WTC11 (cell line): ENCODE data around the gene RARS2. TPM values are rescaled to one million over a fixed set of nuclear protein-coding genes. Genes with fewer than 3 reads are reported as not detected.
"Not testable (repeated sequence)": the region's sequence is repeated elsewhere in the genome, so short reads cannot be mapped to it uniquely, and the experiment has no call there.

Source experiments
- ATAC-seq: fragments of 200-7000 bp; cut with Tn5 transposase; 2 replicates; pipeline ENCODE4 v1.10.0; 2021; ENCODE audit warnings: mild to moderate bottlenecking, moderate library complexity
- CTCF ChIA-PET: fragments of 300-600 bp; sonication (Branson Sonifier 250); formaldehyde crosslinking; loops from one replicate; lab custom pipeline; 2021; ENCODE audit warnings: antibody characterized with exemption; lab: Charles Lee
- POLR2A ChIA-PET: fragments of 350-600 bp; sonication (Branson Sonifier 250); formaldehyde crosslinking; loops from one replicate; lab custom pipeline; 2021; ENCODE audit warnings: antibody characterized with exemption; lab: Charles Lee
- DNase-seq: peaks from one replicate; pipeline ENCODE4 v3.0.0; 2021; ENCODE audit warnings: low spot score
- H3K27ac Mint-ChIP-seq: 2 replicates; pipeline ENCODE4 v1.8.0; 2021; ENCODE audit warnings: mixed read lengths
- H3K27me3 Mint-ChIP-seq: 2 replicates; pipeline ENCODE4 v1.8.0; 2021; ENCODE audit warnings: low read depth, mild to moderate bottlenecking, moderate library complexity, mixed read lengths
- H3K36me3 Mint-ChIP-seq: 2 replicates; pipeline ENCODE4 v1.8.0; 2021; ENCODE audit warnings: mixed read lengths
- H3K4me1 Mint-ChIP-seq: 2 replicates; pipeline ENCODE4 v1.8.0; 2022; ENCODE audit warnings: mixed read lengths
- H3K4me3 Mint-ChIP-seq: 2 replicates; pipeline ENCODE4 v1.8.0; 2021; ENCODE audit warnings: mild to moderate bottlenecking, moderate library complexity, mixed read lengths
- H3K9me3 Mint-ChIP-seq: 2 replicates; pipeline ENCODE4 v1.8.0; 2021; ENCODE audit warnings: mixed read lengths
- ESRRA ChIP-seq: sonication (generic); formaldehyde crosslinking; IDR thresholded peaks from 2 replicates; pipeline ENCODE4 v1.8.1; 2022; ENCODE audit warnings: mild to moderate bottlenecking, missing genetic modification reagents, borderline replicate concordance
- FOXJ3 ChIP-seq: sonication (generic); formaldehyde crosslinking; IDR thresholded peaks from 2 replicates; pipeline ENCODE4 v1.9.0; 2021; ENCODE audit warnings: missing genetic modification reagents, mild to moderate bottlenecking, borderline replicate concordance
- FOXP1 ChIP-seq: sonication (generic); formaldehyde crosslinking; IDR thresholded peaks from 2 replicates; pipeline ENCODE4 v1.8.0; 2022; ENCODE audit warnings: missing genetic modification reagents, mild to moderate bottlenecking, moderate library complexity, borderline replicate concordance
- FOXP4 ChIP-seq: sonication (generic); formaldehyde crosslinking; IDR thresholded peaks from 2 replicates; pipeline ENCODE4 v1.8.0; 2022; ENCODE audit warnings: mild to moderate bottlenecking, missing genetic modification reagents
- GABPB1 ChIP-seq: sonication (generic); formaldehyde crosslinking; IDR thresholded peaks from 2 replicates; pipeline ENCODE4 v1.8.1; 2023; ENCODE audit warnings: mild to moderate bottlenecking, missing genetic modification reagents
- GRHL2 ChIP-seq: fragments of 250-450 bp; sonication (Bioruptor Pico); IDR thresholded peaks from 2 replicates; pipeline ENCODE4 v1.8.0; 2022; ENCODE audit warnings: mild to moderate bottlenecking, moderate library complexity; ENCODE audit not compliant: insufficient replicate concordance, severe bottlenecking
- GTF2I ChIP-seq: fragments of 250-450 bp; sonication (Bioruptor Pico); conservative IDR thresholded peaks from 2 replicates; pipeline ENCODE4 v1.4.0; 2021; ENCODE audit warnings: mild to moderate bottlenecking
- MXD4 ChIP-seq: fragments of 250-450 bp; sonication (Bioruptor Pico); IDR thresholded peaks from 2 replicates; pipeline ENCODE4 v1.8.0; 2021; ENCODE audit warnings: mild to moderate bottlenecking, moderate library complexity, borderline replicate concordance
- MYBL2 ChIP-seq: sonication (generic); formaldehyde crosslinking; IDR thresholded peaks from 2 replicates; pipeline ENCODE4 v1.8.1; 2023; ENCODE audit warnings: mild to moderate bottlenecking, moderate library complexity, missing genetic modification reagents
- NR3C1 ChIP-seq: sonication (generic); formaldehyde crosslinking; conservative IDR thresholded peaks from 2 replicates; pipeline ENCODE4 v1.8.1; 2023; ENCODE audit warnings: low read depth, mild to moderate bottlenecking, missing genetic modification reagents
- OVOL2 ChIP-seq: fragments of 250-450 bp; sonication (Bioruptor Pico); IDR thresholded peaks from 2 replicates; pipeline ENCODE4 v1.9.0; 2021; ENCODE audit warnings: mild to moderate bottlenecking, borderline replicate concordance
- SMAD3 ChIP-seq: sonication (generic); formaldehyde crosslinking; IDR thresholded peaks from 2 replicates; pipeline ENCODE4 v1.8.0; 2022; ENCODE audit warnings: missing genetic modification reagents, mild to moderate bottlenecking, borderline replicate concordance
- SMAD4 ChIP-seq: sonication (generic); formaldehyde crosslinking; IDR thresholded peaks from 2 replicates; pipeline ENCODE4 v1.8.0; 2022; ENCODE audit warnings: mild to moderate bottlenecking, missing genetic modification reagents
- TEAD4 ChIP-seq: sonication (generic); formaldehyde crosslinking; IDR thresholded peaks from 2 replicates; pipeline ENCODE4 v1.8.0; 2022; ENCODE audit warnings: mild to moderate bottlenecking, missing genetic modification reagents
- TP53 ChIP-seq: sonication (generic); formaldehyde crosslinking; IDR thresholded peaks from 2 replicates; pipeline ENCODE4 v1.8.1; 2023; ENCODE audit warnings: mild to moderate bottlenecking, missing genetic modification reagents
- ZBTB21 ChIP-seq: sonication (generic); formaldehyde crosslinking; IDR thresholded peaks from 2 replicates; pipeline ENCODE4 v1.8.1; 2023; ENCODE audit warnings: mild to moderate bottlenecking, missing genetic modification reagents, borderline replicate concordance
- ZNF138 ChIP-seq: sonication (generic); formaldehyde crosslinking; conservative IDR thresholded peaks from 2 replicates; pipeline ENCODE4 v1.8.1; 2022; ENCODE audit warnings: mild to moderate bottlenecking, moderate library complexity, missing genetic modification reagents
- ZNF219 ChIP-seq: sonication (generic); formaldehyde crosslinking; IDR thresholded peaks from 2 replicates; pipeline ENCODE4 v1.8.0; 2023; ENCODE audit warnings: missing genetic modification reagents, mild to moderate bottlenecking, borderline replicate concordance
- ZNF396 ChIP-seq: fragments of 250-450 bp; sonication (Bioruptor Pico); IDR thresholded peaks from 2 replicates; pipeline ENCODE4 v1.8.0; 2021; ENCODE audit warnings: mild to moderate bottlenecking, moderate library complexity, borderline replicate concordance
- ZNF423 ChIP-seq: fragments of 250-450 bp; sonication (Bioruptor Pico); IDR thresholded peaks from 2 replicates; pipeline ENCODE4 v2.1.2; 2022; ENCODE audit warnings: mild to moderate bottlenecking, moderate library complexity
- total RNA-seq: library from RNA; stranded (reverse); gene quantifications from 3 replicates; pipeline ENCODE4 v1.2.3, GENCODE V29; 2021
- TF ChIP-seq, protein P1 (sequence below): sonication (generic); formaldehyde crosslinking; IDR thresholded peaks from 2 replicates; pipeline ENCODE4 v1.8.0; 2023; ENCODE audit warnings: mild to moderate bottlenecking, missing genetic modification reagents
- TF ChIP-seq, protein P2 (sequence below): sonication (generic); formaldehyde crosslinking; IDR thresholded peaks from 2 replicates; pipeline ENCODE4 v1.8.1; 2022; ENCODE audit warnings: low read depth, mild to moderate bottlenecking, moderate library complexity, missing genetic modification reagents, borderline replicate concordance

RARS2 gene
- total RNA-seq, 1 experiment from 2014 or later, result 32.9 TPM

DNA sequence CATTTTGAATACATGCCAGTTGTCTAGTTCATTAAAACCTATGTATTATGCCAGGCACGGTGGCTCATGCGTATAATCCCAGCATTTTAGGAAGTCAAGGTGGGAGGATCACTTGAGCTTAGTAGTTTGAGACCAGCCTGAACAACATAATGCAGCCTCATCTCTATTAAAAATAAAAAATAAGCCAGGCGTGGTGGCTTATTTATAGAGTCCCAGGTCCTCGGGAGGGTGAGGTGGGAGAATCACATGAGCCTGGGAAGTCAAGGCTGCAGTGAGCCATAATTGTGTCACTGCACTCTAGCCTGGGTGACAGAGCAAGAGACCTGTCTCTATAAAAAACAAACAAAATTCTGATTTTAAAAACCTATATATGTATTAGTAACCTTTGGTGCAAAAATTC, 27.6 kb upstream of the RARS2 start:
- Mint-ChIP-seq H3K4me1 (no peaks in the 10 kb centered on the region), H3K36me3 (peaks cover 55% of the 10 kb centered on the region), H3K4me3 (no peak overlapping the region), H3K27ac (no peak overlapping the region), H3K9me3 (peaks cover 13% of the 10 kb centered on the region), H3K27me3 (no peaks in the 10 kb centered on the region)
- ATAC-seq (no peak), DNase-seq (no peak)
- no peak for TF ChIP-seq TEAD4
- TF ChIP-seq TP53 (CRISPR knock-in tag), result no peak
- no peak for TF ChIP-seq GABPB1 (CRISPR knock-in tag)
- no peak for TF ChIP-seq OVOL2 (CRISPR knock-in tag)
- no peak for TF ChIP-seq ESRRA (CRISPR knock-in tag)
- TF ChIP-seq ZNF396 (CRISPR knock-in tag), result no peak
- TF ChIP-seq, protein P1, sequence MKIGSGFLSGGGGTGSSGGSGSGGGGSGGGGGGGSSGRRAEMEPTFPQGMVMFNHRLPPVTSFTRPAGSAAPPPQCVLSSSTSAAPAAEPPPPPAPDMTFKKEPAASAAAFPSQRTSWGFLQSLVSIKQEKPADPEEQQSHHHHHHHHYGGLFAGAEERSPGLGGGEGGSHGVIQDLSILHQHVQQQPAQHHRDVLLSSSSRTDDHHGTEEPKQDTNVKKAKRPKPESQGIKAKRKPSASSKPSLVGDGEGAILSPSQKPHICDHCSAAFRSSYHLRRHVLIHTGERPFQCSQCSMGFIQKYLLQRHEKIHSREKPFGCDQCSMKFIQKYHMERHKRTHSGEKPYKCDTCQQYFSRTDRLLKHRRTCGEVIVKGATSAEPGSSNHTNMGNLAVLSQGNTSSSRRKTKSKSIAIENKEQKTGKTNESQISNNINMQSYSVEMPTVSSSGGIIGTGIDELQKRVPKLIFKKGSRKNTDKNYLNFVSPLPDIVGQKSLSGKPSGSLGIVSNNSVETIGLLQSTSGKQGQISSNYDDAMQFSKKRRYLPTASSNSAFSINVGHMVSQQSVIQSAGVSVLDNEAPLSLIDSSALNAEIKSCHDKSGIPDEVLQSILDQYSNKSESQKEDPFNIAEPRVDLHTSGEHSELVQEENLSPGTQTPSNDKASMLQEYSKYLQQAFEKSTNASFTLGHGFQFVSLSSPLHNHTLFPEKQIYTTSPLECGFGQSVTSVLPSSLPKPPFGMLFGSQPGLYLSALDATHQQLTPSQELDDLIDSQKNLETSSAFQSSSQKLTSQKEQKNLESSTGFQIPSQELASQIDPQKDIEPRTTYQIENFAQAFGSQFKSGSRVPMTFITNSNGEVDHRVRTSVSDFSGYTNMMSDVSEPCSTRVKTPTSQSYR (CRISPR knock-in tag), result no peak
- no peak for TF ChIP-seq NR3C1 (CRISPR knock-in tag)
- TF ChIP-seq, protein P2, sequence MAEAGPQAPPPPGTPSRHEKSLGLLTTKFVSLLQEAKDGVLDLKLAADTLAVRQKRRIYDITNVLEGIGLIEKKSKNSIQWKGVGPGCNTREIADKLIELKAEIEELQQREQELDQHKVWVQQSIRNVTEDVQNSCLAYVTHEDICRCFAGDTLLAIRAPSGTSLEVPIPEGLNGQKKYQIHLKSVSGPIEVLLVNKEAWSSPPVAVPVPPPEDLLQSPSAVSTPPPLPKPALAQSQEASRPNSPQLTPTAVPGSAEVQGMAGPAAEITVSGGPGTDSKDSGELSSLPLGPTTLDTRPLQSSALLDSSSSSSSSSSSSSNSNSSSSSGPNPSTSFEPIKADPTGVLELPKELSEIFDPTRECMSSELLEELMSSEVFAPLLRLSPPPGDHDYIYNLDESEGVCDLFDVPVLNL (CRISPR knock-in tag), result no peak
- no peak for TF ChIP-seq FOXJ3 (CRISPR knock-in tag)
- no peak for TF ChIP-seq MYBL2
- TF ChIP-seq ZNF423 (CRISPR knock-in tag), result no peak
- no peak for TF ChIP-seq MXD4 (CRISPR knock-in tag)
- ChIA-PET POLR2A (no interaction called here), CTCF (no interaction called here)

DNA sequence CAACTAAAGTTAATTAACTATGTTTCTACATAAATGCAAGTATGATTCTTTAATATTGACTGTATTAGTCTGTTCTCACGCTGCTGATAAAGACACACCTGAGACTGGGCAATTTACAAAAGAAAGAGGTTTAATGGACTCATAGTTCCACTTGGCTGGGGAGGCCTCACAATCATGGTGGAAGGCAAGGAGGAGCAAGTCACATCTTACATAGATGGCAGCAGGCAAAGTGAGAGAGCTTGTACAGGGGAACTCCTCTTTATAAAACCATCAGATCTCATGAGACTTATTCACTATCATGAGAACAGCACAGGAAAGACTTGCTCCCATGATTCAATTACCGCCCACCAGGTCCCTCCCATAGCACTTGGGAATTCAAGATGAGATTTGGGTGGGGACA, 23.2 kb upstream of the RARS2 start:
- CTCF ChIA-PET, H3K4me1 Mint-ChIP-seq, DNase-seq, H3K4me3 Mint-ChIP-seq, H3K27ac Mint-ChIP-seq, ATAC-seq, POLR2A ChIA-PET, H3K27me3 Mint-ChIP-seq: not testable (repeated sequence)
- H3K9me3 Mint-ChIP-seq, result peaks cover 13% of the 10 kb centered on the region
- peaks cover 56% of the 10 kb centered on the region for H3K36me3 Mint-ChIP-seq

DNA sequence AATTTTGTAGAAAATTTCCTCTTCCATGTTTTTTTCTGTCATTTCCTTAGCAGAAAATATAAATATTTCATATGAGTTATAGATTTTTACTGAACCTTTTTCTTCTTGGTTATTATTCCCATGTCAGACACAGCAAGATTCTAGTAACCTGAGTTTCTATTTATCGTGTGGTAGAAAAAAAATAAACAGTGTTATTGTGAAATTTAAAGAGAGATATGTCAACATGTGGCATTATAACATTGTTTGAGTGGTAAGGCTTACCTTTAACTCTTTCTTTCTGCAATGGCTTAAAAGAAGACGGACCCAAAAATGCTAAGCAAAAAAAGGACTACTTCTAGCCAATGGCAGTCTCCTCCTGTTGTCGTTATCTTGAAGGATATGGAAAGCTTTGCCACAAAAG, 19.0 kb upstream of the RARS2 start:
- Mint-ChIP-seq H3K4me1 (peaks cover 6% of the 10 kb centered on the region), H3K27ac (no peak overlapping the region), H3K27me3 (no peaks in the 10 kb centered on the region), H3K4me3 (no peak overlapping the region), H3K9me3 (peaks cover 8% of the 10 kb centered on the region), H3K36me3 (peaks cover 51% of the 10 kb centered on the region)
- DNase-seq, result no peak
- POLR2A ChIA-PET, result no interaction called here
- ATAC-seq, result no peak
- CTCF ChIA-PET, result no interaction called here
- no peak for TF ChIP-seq ZNF219 (CRISPR knock-in tag)
- TF ChIP-seq, protein P2 (CRISPR knock-in tag), result no peak
- TF ChIP-seq NR3C1 (CRISPR knock-in tag), result no peak
- no peak for TF ChIP-seq ZNF138 (CRISPR knock-in tag)
- TF ChIP-seq, protein P1 (CRISPR knock-in tag), result no peak
- no peak for TF ChIP-seq GTF2I (CRISPR knock-in tag)
- no peak for TF ChIP-seq SMAD4
- no peak for TF ChIP-seq FOXP4 (CRISPR knock-in tag)
- TF ChIP-seq SMAD3 (CRISPR knock-in tag), result no peak
- no peak for TF ChIP-seq GRHL2 (CRISPR knock-in tag)
- TF ChIP-seq TP53 (CRISPR knock-in tag), result no peak
- TF ChIP-seq FOXP1 (CRISPR knock-in tag), result no peak
- TF ChIP-seq ZBTB21 (CRISPR knock-in tag), result no peak
